Left ventricle myocardium inferior (tissue), 1 donor: Measurements from ENCODE around the gene DAB2IP. TPM values are rescaled to one million over a fixed set of nuclear protein-coding genes. Genes with fewer than 3 reads are reported as not detected.

Experiments used
- DNase-seq: peaks from one replicate; pipeline ENCODE4 v3.0.0-alpha.2; 2020
- H3K27ac ChIP-seq: fragments of 200-600 bp; replicated peaks from 2 replicates; pipeline ENCODE4 v1.8.0; 2021
- H3K27me3 ChIP-seq: fragments of 200-600 bp; 2 replicates; pipeline ENCODE4 v1.8.0; 2021; ENCODE audit warnings: low read depth
- H3K36me3 ChIP-seq: fragments of 200-600 bp; 2 replicates; pipeline ENCODE4 v1.8.0; 2021
- H3K4me1 ChIP-seq: fragments of 200-600 bp; 2 replicates; pipeline ENCODE4 v1.8.0; 2021
- H3K4me3 ChIP-seq: fragments of 200-600 bp; 2 replicates; pipeline ENCODE4 v1.8.0; 2021; ENCODE audit warnings: mild to moderate bottlenecking, moderate library complexity
- H3K9me3 ChIP-seq: fragments of 200-600 bp; replicated peaks from 2 replicates; pipeline ENCODE4 v1.8.0; 2021
- intact Hi-C: fragments of 100-400 bp; cut with micrococcal nuclease; formaldehyde crosslinking; loops from one replicate; pipeline ENCODE4 v1.11.0; 2022
- total RNA-seq: library from RNA; stranded (reverse); fragmentation: NEBNext Ultra II Directional; extraction: Animal tissue kit (Norgen Biotek cat#: 25700); gene quantifications from one replicate; pipeline ENCODE4 v1.2.1, GENCODE V29; 2021
- TF ChIP-seq, protein P1 (sequence below): fragments of 200-600 bp; IDR thresholded peaks from 2 replicates; pipeline ENCODE4 v1.8.0; 2021; ENCODE audit warnings: antibody characterized with exemption, mild to moderate bottlenecking, borderline replicate concordance
- donor health status: DM: no; HTN: yes; CAD: no; lungs with severe emphysema.

DAB2IP gene
- total RNA-seq, 1 donor from 2014 or later = 50.7 TPM

DNA sequence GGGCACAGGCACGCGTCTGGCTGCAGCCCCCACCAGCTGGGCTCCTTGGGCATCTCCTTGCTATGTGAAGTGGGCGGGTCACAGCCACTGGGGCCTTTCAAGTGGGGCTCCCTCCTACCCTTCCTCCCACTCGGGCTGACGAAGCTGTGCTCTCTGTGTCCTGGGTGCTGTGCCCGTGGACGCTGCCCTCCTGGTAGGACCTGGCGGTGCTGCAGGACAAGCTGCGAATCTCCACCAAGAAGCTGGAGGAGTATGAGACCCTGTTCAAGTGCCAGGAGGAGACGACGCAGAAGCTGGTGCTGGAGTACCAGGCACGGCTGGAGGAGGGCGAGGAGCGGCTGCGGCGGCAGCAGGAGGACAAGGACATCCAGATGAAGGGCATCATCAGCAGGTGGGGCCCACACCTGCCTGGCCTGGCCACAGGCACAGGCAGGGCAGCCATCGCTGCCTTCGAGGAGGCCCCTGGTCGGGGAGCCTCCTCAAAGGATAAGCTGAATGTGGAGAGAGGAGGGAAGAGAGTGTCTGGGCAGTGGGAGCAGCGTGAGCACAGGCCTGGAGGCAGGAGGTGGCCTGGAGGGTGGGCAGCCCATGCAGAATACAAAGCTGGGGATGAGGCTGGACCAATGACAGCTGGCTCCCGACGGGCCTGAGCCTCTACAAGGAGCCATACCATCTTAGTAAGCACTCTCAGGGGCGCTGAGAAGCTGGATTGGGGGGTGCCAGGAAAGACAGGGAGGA lies 124.7 kb downstream of the DAB2IP start:
- Histone ChIP-seq H3K9me3 (peaks cover 6% of the 10 kb centered on the region), H3K36me3 (peaks cover 84% of the 10 kb centered on the region), H3K4me3 (no peak overlapping the region), H3K4me1 (peaks cover 91% of the 10 kb centered on the region), H3K27me3 (no peaks in the 10 kb centered on the region), H3K27ac (no peak overlapping the region)
- intact Hi-C loops = no loop called here
- peak; percentile 12 for DNase-seq
- TF ChIP-seq, protein P1, sequence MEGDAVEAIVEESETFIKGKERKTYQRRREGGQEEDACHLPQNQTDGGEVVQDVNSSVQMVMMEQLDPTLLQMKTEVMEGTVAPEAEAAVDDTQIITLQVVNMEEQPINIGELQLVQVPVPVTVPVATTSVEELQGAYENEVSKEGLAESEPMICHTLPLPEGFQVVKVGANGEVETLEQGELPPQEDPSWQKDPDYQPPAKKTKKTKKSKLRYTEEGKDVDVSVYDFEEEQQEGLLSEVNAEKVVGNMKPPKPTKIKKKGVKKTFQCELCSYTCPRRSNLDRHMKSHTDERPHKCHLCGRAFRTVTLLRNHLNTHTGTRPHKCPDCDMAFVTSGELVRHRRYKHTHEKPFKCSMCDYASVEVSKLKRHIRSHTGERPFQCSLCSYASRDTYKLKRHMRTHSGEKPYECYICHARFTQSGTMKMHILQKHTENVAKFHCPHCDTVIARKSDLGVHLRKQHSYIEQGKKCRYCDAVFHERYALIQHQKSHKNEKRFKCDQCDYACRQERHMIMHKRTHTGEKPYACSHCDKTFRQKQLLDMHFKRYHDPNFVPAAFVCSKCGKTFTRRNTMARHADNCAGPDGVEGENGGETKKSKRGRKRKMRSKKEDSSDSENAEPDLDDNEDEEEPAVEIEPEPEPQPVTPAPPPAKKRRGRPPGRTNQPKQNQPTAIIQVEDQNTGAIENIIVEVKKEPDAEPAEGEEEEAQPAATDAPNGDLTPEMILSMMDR = no peak

- Histone ChIP-seq H3K27ac (peak overlapping the region; percentile 80), H3K36me3 (peaks cover 85% of the 10 kb centered on the region), H3K4me1 (peaks cover 90% of the 10 kb centered on the region), H3K9me3 (peaks cover 6% of the 10 kb centered on the region), H3K27me3 (no peaks in the 10 kb centered on the region), H3K4me3 (no peak overlapping the region)
- TF ChIP-seq, protein P1 = no peak
- DNase-seq = no peak
- intact Hi-C loops = no loop called here
Measured at GRCh38 chr9:121776739-121777637, 125.6 kb downstream of the DAB2IP start.

- intact Hi-C loops = no loop called here
- no peak for DNase-seq
- Histone ChIP-seq H3K9me3 (peaks cover 6% of the 10 kb centered on the region), H3K27me3 (no peaks in the 10 kb centered on the region), H3K4me3 (no peak overlapping the region), H3K27ac (peak overlapping the region; percentile 80), H3K4me1 (peaks cover 93% of the 10 kb centered on the region), H3K36me3 (peaks cover 84% of the 10 kb centered on the region)
- TF ChIP-seq, protein P1 = no peak
Measured at GRCh38 chr9:121778252-121779225, 127.1 kb downstream of the DAB2IP start.

DNA sequence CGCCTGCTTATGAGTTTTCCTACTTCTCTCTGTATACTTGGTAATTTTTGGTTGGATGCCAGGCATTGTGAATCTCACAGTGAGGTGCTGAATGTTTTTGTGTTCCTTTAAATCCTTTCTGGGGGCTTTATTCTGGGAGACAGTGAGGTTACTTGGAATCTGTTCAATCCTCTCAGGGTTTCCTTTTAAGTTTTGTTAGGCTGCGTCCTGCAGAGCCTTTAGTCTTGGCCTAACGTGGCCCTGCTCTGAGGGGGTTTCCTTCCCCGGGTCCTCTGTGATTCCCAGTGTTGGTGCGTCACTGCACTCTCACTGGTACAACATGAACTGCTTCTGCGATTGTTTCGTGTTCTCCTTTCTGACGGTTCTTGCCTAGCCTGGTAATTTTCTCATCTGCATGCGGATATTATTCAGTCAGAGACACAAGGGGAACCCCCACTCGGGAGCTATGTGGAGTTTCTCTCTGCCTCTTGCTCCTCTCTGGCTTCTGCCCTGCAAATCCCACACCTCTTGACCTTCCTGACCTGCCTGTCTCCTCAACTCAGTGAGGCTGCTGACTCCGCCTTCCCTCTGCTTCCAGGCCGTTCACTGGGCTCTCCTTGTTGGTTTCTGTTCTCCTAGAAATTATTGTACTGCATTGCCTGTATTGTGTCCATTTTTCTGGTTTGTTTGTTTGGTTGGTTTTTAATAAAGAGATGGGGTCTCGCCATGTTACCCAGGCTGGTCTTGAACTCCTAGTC lies 128.1 kb downstream of the DAB2IP start:
- H3K4me1 ChIP-seq = peaks cover 93% of the 10 kb centered on the region
- peak overlapping the region; percentile 80 for H3K27ac ChIP-seq
- TF ChIP-seq, protein P1 = no peak
- H3K36me3 ChIP-seq = peaks cover 84% of the 10 kb centered on the region
- no peaks in the 10 kb centered on the region for H3K27me3 ChIP-seq
- no peak overlapping the region for H3K4me3 ChIP-seq
- H3K9me3 ChIP-seq = peaks cover 6% of the 10 kb centered on the region
- intact Hi-C loops = no loop called here
- DNase-seq = no peak
